Measurements from ENCODE around the gene R3HDM2. TPM values are rescaled to one million over a fixed set of nuclear protein-coding genes. Genes with fewer than 3 reads are reported as not detected.

Gene R3HDM2
- total RNA-seq, 4 donors from 2014 or later: 24.2 to 47.3 (median 26.7) TPM

GRCh38 chr12:57231276-57232021 is 199.4 kb downstream of the R3HDM2 start:
- ATAC-seq (ENCODE audit: low FRiP score): no peak
- DNase-seq (ENCODE audit: low spot score): no peak
- no peak for TF ChIP-seq CTCF (IDR thresholded peaks at IDR 0.05)

GRCh38 chr12:57230381-57231155 is 200.3 kb downstream of the R3HDM2 start:
- DNase-seq (ENCODE audit: low spot score): no peak
- no peak for TF ChIP-seq CTCF (IDR thresholded peaks at IDR 0.05)
- no peak for ATAC-seq (ENCODE audit: low FRiP score)

DNA sequence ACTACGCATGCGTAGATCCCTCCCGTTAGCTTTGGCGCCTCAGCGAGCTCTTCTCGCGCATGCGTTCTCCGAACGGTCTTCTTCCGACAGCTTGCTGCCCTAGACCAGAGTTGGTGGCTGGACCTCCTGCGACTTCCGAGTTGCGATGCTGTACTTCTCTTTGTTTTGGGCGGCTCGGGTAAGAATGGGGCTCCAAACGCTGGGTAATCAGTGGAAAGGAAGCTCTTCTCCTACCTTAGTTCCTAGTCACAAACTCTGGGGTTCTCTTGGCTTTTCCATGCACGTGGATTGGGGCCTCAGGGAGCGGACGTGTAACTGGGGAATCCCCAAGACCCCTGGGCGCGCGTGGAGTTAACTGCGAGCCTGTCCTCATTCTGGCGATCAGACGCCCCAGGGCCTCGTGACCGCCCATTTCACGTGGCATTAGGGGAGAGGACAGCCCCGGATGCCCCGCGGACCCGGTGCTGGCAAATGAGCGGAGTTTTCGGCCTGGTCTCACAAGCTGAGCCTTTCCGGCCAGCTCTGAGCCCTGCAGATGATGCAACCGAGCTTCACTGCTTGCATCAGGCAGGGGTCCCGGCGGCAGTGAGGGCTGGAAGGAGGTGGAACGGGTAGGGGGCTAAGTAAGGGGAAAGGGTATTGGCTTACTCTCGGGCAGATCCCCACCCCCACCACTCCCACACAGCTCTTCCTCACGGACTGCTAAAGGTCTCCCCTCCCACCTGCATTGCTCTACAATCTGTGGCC is 201.0 kb downstream of the R3HDM2 start, which contains the start of gene SHMT2:
Gene SHMT2, plus strand, starts transcription at position 78 of the 747 bp plus-strand sequence. Its CDS starts 68 bp downstream, at position 146.
- TF ChIP-seq CTCF (IDR thresholded peaks at IDR 0.05): no peak
- ATAC-seq (ENCODE audit: low FRiP score) (peak; percentile 83), DNase-seq (ENCODE audit: low spot score) (peak; percentile 55)

GRCh38 chr12:57229046-57229633 is 201.7 kb downstream of the R3HDM2 start:
- no peak for TF ChIP-seq CTCF (IDR thresholded peaks at IDR 0.05)
- DNase-seq (ENCODE audit: low spot score) (no peak), ATAC-seq (ENCODE audit: low FRiP score) (no peak)

DNA sequence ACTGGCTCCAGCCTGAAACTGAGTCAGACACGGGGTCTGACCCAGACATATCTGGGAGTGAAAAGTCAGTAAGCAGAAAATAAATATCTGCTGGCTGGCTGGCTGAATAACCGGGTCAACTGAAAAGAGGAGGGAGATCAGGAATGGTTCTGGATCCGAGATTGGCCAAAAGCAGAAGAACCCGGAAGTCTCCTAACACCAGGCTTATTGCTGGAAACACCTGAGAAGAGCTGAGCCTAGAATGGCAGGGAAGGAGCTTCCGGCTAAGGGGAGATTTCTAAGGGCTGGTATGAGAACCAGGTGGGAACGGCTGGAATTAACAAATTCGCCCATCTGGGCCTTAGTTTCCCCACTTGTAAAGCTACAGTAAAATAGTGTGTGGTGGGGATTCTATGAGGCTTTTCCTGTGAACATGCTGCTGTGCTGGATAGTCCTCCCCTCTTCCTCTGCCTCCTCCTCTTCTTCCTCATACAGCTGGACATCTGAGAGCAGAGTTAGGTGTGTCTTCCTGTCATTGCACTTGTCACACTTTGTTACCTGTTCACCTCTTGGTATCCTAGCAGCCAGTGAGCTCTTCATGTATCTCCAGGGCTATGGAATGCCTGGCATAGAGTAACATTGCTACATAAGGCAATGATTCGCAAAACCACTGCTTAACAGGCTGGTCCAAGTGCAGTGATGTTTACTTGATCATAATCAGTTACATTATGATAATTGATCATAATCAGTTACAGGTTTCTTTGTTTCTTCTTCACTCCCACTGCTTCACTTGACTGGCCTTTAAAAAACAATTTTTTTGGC is 203.3 kb downstream of the R3HDM2 start:
- TF ChIP-seq CTCF (IDR thresholded peaks at IDR 0.05): no peak
- DNase-seq (ENCODE audit: low spot score): no peak
- no peak for ATAC-seq (ENCODE audit: low FRiP score)
